ENCODE data around the gene IL36RN.

Gene IL36RN

DNA sequence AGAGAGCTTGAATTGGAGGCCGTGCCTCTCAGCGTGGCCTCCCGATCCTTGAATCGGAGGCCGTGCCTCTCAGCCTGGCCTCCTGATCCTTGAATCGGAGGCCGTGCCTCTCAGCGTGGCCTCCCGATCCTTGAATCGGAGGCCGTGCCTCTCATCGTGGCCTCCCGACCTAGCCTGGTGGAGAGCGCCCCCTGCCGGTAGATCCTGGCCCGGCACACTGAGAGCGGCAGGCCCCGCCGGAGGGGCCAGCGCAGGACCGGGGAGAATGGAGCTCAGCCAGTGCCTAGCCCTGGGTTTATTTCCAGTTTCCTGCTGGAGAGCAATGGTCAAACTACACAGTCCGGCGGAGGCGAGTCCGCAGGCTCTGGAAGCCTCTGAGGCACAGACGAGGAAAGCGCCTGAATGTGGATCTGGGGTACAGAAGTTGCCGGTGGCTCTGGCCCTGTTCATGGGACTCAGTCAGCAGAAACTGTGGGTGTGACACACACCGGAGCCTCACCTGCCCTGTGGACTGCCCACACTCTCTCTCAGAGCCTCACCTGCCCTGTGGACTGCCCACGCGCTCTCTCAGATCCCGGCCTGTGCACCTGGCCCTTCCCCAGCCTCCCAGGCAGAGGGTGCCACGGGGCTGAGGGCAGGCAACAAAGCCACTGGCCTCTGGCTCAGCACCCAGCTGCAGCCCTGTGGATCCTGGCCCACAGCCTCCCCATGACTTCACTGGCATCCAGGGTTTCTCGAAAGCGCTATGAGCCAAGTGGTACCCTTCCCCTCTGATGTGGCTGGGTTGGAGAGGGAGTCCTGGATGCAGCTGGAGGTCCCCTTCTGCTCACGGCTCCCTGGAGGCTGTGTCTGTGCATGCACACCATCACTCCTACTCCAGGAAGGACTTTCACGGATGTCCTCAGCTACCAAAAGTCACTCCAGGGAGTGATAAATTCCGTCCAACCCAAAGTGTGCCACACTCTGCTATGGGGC lies 7.8 kb upstream of the IL36RN start:
- DNase-seq: no peak

DNA sequence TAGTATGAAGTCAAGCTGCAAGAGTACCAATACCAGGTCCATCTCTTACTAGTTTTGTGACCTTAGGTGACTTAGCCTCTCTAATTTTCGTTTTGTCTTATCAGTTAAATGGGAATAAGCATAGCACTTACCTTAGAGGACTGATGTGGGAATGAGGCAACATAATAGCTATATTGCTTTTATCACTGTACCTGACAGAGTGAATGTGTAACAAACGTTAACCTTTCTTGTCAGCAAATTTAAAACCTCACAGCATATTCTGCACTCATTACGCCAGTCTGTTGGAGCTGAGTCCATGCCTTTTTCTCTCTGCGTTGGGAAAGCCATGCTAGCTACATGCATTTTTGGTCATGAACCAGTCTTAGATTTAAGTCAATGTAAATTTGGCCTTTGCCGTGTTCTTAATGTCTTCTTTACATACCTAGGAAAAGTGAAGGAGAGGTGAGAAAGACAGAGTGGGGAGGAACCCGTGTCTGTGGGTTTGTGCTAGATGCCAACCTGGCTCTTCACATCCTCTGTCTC lies 6.5 kb upstream of the IL36RN start, which contains the start of gene IL36B:
Gene IL36B, minus strand, starts transcription at position 472 of the 522 bp plus-strand sequence.
- no peak for DNase-seq

DNA sequence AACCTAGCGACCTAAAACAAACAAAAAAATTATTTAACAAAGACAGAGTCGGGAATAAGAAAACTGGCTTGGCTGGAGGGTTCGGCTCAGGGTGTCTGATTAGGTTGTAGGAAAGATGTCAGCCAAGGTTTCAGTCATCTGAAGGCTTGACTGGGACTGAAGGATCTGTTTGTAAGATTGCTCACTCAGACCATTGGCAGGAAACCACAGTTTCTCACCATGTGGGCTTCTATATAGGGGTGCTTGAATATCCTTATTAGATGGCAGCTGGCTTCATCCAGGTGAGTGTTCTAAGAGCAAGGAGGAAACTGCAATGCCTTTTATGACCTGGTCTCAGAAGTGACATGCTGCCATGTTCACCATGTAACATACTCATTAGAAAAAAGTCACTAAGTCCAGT lies 5.3 kb upstream of the IL36RN start:
- DNase-seq: no peak

DNA sequence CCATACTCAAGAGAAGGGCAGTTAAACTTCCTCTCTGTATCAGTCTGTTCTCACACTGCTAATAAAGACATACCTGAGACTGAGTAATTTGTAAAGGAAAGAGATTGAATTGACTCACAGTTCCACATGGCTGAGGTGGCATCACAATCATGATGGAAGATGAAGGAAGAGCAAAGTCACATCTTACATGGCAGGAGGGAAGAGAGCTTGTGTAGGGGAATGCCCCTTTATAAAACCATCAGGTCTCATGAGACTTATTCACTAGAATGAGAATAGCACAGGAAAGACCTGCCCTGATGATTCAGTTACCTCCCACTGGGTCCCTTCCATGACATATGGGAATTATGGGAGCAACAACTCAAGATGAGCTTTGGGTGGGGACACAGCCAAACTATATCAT lies 4.9 kb upstream of the IL36RN start:
- no peak for DNase-seq

DNA sequence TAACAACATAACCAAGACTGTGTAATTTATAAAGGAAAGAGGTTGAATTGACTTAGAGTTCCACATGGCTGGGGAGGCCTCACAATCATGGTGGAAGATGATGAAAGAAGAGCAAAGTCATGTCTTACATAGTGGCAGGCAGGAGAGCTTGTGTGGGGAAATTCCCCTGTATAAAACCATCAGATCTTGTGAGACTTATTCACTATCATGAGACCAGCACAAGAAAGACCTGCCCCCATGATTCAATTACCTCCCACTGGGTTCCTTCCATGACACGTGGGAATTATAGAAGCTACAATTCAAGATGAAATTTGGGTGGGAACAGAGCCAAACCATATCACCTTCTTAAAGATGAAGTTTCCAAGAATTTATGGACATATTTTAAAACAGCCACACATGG lies 2.5 kb upstream of the IL36RN start:
- DNase-seq: no peak

DNA sequence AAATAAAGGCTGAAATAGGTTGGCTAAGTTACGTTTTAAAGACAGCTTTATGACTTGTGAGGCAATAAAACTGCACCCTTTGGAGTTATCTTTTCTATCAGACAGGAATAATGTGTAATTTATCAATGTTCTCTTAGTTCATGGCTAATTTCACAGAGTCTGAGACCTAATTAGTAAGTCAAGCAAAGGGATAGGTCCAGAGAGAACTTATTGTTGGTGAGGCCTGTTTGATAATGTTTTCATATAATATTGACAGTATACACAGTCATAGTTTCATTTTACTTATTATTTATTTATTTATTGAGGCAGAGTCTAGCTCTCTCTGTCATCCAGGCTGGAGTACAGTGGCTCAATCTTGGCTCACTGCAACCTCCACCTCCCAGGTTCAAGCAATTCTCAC lies 1.9 kb upstream of the IL36RN start:
- DNase-seq: no peak

DNA sequence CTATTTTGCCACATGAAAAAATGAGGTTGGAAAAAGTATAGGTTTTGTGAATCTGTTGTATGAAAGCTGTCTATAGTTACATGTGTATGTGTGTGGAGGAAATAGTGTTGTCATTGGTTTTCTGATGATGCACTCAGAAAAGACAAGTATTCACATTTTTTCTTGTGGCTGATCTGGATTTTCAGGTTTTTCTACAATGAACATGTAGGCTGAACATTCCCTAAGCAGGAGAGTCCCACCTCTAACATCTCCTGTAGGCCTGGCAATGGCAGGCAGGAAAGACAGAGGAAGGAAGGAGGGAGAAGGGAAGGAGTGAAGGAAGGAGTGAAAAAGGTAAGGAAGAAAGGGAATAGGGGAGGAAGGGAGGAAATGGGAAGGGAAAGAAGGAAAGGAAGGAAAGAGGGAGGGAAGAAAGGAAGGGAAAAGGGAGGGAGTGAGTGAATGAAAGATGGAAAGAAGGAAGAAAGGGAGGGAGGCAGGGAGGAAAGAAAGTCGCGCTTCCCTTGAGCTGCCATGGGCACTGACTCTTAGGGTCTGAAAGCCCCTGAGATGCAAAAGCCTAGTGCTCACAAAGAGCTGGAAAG lies 495 bp upstream of the IL36RN start:
- DNase-seq: no peak

DNA sequence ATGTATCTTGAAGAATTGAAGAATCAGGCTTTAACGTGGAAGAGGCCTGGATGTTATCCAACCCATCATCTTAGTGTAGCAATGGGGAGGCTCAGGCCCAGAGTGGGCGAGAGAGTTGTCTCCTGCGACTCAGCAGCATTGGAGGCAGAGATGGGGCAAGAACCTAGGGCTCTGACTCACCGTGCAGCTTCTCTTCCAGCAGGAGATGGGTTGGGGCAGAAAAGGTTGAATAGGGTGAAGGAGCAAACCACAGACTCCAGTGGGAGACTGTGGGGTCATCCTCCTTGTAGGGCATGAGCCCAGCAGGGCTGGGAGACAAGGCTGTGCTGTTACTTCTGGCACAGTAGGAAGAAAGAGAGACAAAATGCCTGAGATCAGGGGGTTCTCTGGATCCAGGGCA lies 1.4 kb downstream of the IL36RN start:
- DNase-seq: no peak

DNA sequence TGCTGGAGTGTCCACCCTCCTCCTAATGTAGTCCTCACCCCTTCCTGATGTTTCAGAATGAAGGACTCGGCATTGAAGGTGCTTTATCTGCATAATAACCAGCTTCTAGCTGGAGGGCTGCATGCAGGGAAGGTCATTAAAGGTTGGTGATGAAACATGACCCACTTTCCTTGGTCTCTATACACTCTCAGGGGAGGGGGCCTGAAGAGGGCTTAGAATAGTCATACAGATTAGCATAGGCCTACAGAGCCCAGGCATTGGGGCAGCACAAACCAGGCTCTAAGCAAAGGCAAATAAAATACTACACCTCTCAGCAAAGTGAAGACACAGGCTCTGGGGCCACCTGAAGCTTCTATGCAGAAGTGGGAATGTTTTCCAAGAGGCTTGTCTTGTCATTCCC lies 1.8 kb downstream of the IL36RN start:
- DNase-seq: no peak

DNA sequence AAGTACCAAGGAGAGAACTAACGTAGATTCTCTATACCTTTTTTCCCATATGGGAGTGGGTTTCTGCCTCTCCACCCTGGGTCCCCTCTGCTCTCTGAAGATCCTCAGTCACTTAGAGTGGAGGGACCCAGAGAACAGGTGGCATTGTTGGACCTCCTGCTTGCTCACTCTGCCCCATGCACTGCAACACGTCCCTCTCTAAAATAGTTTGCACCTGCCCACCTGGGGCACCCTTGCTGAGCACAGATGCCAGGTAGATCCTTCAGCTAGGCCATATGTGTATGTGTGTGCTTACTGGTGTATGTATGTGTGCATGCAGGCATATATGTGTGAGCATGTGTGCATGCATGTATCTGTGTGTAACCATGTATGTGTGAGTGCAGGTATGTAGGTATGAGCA lies 2.2 kb downstream of the IL36RN start:
- no peak for DNase-seq

DNA sequence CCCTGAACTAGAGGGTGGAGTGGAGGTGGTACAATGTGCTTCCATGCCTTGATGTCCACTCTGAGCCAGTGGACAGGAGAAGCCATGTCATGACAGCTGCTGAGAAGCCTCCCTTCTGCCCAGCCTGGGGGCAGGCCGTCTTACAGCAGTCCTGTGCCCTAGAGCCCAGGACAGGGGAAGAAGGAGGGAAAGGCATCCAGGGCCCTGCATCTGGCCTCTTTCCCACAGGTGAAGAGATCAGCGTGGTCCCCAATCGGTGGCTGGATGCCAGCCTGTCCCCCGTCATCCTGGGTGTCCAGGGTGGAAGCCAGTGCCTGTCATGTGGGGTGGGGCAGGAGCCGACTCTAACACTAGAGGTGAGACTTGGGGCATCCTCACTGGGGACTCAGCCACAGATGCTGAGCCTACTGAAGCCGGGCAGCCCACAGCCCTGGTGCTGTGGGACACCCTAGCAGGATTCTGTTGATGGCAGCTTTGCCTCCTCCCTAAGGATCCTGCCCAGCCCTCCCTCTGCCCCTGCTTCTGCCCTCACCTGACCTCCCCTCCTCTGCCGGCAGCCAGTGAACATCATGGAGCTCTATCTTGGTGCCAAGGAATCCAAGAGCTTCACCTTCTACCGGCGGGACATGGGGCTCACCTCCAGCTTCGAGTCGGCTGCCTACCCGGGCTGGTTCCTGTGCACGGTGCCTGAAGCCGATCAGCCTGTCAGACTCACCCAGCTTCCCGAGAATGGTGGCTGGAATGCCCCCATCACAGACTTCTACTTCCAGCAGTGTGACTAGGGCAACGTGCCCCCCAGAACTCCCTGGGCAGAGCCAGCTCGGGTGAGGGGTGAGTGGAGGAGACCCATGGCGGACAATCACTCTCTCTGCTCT lies 3.1 kb downstream of the IL36RN start:
- no peak for DNase-seq

DNA sequence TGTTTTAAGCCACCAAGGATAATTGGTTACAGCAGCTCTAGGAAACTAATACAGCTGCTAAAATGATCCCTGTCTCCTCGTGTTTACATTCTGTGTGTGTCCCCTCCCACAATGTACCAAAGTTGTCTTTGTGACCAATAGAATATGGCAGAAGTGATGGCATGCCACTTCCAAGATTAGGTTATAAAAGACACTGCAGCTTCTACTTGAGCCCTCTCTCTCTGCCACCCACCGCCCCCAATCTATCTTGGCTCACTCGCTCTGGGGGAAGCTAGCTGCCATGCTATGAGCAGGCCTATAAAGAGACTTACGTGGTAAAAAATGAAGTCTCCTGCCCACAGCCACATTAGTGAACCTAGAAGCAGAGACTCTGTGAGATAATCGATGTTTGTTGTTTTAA lies 5.3 kb downstream of the IL36RN start:
- DNase-seq: no peak

DNA sequence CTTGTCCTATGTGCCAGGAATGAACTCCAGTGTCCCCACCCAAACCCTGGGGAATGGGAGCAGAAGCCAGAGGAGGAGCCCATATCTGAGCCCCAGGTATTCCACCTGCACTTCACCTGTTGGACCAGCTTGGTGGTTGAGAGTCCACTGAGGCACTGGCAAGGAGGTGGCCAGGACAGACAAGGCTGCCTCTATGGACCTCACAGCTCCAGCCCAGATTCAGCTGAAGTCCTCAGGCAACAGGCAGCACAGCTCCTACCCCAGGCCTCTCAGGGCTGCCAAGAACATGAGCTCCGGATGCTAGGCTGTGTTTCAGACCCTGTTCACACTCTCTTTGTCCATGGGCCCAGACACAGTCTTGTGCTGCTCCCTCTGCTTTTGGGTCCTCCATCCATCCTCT lies 5.9 kb downstream of the IL36RN start:
- DNase-seq: no peak

DNA sequence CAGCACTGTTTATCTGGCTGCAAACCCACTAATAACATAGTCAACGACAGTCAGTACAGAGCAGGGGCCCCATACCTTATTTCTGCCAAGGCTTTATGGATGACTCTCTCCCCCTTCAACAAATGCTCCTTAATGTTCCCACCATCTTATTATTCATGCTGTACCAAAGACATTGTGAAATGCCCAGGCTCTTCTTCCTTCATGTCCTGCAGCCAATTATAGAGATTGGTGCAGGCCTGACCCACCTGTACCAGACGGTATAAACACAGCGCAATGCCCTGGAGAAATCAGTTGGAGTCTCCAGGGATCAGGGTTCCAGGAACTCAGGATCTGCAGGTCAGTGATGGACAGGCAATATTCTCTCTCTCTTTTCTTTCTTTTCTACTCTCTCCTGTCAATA lies 8.7 kb downstream of the IL36RN start, which contains the start of gene IL1F10:
Gene IL1F10, plus strand, starts transcription at position 290 of the 400 bp plus-strand sequence. CDS start 4,769 bp downstream, outside the sequence.
- no peak for DNase-seq

DNA sequence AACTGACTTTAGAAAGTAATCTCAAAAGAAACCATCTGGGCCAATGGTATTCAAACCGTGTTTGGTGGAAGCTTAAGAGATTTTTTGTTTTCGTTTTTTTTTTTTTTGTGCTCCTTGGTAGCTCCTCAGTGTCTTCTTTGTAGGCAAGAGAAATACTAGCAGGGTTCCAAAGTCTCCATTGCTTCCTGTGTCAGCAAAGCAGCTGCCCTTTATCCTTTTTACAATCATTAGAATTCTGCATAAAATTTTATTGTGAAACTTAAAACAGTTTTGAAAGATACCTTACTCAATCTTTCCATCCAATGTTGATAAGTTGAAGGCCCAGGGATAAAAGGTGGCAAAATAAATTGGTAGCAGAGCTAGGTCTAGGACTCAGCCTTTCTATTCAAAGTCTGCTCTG lies 9.3 kb downstream of the IL36RN start:
- no peak for DNase-seq

DNA sequence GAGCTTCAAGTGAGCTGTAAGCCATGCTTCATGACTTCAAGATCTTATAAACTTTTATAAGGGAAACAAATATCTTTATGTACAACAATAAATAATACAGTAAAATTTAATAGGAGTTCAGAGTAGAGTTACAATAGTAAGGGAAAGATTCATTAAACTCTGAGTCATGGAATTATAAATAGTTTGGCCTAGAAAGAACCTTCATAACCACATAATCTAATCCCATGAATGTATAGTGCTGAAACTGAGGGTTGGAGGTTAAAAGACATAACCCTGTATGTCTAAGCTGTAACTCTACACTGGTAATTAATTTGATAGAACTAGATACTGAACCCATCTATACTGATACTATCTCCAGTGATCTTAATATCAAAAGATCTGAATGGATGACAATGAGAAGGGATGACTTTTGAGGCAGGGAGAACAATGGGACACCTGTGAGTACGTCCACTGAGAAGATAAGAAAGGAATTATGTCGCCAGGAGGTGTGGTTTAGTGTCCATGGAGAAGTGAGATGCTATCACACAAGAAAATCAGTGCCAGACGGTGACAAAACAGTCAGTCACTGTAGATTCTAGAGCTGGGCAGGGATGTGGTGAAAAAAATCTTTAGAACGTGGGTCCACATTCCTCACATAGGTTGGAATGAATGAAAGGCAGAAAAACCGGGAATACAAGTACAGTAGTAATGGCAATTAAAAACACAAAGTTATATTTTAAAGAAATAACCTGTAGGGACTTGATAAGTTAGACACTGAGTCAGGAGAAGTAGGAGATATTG lies 9.9 kb downstream of the IL36RN start:
- no peak for DNase-seq

DNA sequence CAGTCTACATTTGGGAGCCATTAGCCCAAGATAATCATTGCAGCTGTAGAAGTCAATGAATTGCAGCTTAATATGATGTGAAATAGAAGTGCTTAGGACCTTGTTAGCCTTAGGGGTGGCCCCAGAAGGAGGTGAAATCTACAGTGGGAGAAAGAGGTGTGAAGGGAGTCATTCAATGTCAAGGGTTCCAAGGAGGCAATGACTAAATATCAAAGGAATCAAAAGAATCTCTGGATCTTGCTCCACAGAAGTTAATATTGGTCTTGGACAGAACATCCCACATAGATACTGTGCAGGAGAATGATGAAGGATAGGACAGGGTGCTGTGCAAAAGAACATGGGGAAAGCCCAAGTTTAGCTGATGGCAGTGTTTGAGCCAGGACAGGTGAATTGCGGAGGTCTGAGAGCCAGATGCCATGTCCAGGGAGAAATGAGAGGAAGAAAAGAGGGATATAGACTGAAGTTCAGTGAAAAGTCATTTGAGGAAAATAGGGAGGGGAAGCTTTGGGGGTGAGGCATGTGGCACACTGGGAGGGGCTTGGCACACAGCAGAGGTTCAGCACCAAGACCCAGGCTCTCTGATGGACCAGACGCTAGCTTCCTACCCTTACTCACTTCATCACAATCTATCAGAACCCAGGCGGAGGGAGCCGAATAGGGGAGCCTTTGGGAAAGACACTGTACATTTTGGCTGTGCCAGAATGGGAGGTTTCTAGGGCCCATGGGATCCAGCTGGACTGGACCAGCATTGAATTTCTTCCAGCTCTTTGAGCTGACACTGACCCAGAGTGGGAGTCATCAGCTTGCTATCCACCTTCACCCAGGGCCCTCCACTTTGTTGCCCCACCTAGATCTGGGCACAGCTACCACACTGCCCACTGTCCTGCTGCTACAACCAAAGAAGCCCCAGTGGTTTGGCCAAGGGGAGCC lies 10.9 kb downstream of the IL36RN start:
- DNase-seq: no peak

DNA sequence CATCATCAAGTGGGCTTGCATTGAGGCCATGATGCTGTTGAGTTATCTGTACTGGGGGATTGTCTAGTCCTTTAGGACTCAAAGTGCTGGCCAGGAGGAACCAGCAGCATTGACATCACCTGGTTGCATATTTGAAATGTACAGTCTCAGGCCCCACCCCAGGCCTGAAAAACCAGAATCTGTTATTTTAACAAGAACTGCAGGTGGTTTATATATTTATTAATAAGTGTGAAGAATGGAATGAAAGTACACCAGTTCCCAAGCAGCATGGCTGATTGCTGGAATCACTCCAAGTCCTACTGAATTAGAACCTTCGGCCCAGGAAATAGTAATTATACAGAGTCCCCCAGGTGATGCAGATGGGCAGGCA lies 11.6 kb downstream of the IL36RN start:
- no peak for DNase-seq

DNA sequence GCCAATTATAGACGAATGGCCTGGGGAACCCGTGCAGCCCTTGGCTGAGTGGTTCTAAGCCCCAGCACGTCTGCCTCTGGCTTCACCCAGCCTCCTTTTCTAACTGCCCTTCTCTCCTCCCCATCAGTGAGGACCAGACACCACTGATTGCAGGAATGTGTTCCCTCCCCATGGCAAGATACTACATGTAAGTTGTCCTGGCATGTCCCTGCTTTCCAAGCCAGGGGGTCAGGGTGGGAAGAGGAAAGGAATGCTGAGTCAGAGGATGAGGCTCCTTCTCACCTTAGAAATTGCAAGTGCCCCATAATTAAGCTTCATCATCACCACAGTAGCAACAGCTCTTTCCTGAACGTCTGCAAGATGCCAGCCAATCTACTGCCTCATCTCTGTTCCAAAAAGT lies 13.6 kb downstream of the IL36RN start:
- DNase-seq: no peak

DNA sequence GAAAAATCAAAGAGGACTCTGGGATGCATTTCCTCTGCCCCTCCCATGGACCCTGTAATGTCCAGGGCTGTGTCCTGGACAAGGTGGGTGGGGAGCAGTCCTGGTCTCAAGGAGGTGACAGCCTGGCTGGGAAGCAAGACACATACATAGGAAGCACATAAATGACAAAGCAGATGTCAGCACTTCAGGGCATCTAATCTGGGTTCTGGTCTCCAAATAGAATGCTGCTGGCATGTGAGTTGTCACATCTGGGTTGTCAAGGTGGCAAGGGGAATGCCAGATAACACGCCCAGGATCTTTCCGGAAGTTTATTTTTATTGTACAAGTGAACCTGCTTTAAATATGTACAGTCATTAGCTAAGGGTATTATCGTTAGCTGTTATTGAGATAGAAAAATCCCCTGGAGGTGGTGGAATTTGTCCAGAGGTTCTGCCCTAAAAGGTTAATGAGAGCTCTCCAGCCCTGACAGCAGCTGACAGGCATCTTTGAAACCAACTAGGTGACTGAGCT lies 14.4 kb downstream of the IL36RN start:
- no peak for DNase-seq

DNA sequence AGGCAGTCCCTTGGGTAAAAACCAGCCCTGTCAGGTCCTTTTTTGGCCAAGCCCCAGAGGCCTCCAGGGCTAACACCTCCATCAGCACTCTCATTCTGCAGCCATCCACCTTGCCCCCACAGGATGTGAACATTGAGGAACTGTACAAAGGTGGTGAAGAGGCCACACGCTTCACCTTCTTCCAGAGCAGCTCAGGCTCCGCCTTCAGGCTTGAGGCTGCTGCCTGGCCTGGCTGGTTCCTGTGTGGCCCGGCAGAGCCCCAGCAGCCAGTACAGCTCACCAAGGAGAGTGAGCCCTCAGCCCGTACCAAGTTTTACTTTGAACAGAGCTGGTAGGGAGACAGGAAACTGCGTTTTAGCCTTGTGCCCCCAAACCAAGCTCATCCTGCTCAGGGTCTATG lies 16.0 kb downstream of the IL36RN start:
- DNase-seq: no peak
